Spleen (tissue), 7 donors: ENCODE measurements around the gene COL26A1.

Experiments
- CTCF ChIP-seq, 11 experiments: fragments of 200-600 bp in 7 of 11; fragments of 450-650 bp in 4 of 11; sonication (generic) in 4 of 11; IDR thresholded peaks in 8 of 11; conservative IDR thresholded peaks in 3 of 11; 1 replicate in 7 of 11; 2 replicates in 4 of 11; pipeline versions ENCODE4 v1.4.0 to v1.8.0; 2016 to 2021; ENCODE audit warnings: antibody characterized with exemption in 11 of 11, inconsistent platforms in 4 of 11, mild to moderate bottlenecking in 1 of 11
- POLR2AphosphoS5 ChIP-seq, 3 donors: sonication (generic); formaldehyde crosslinking; IDR thresholded peaks; one replicate each; pipeline ENCODE4 v1.5.1; 2017; ENCODE audit warnings: antibody characterized with exemption in 3 of 3
- donor health status: DM: no; HTN: no; CAD: no; lungs with moderate emphysema.
- donor health status: DM: no; HTN: no; CAD: no.
- donor health status: DM: no; HTN: no; CAD: no.

DNA sequence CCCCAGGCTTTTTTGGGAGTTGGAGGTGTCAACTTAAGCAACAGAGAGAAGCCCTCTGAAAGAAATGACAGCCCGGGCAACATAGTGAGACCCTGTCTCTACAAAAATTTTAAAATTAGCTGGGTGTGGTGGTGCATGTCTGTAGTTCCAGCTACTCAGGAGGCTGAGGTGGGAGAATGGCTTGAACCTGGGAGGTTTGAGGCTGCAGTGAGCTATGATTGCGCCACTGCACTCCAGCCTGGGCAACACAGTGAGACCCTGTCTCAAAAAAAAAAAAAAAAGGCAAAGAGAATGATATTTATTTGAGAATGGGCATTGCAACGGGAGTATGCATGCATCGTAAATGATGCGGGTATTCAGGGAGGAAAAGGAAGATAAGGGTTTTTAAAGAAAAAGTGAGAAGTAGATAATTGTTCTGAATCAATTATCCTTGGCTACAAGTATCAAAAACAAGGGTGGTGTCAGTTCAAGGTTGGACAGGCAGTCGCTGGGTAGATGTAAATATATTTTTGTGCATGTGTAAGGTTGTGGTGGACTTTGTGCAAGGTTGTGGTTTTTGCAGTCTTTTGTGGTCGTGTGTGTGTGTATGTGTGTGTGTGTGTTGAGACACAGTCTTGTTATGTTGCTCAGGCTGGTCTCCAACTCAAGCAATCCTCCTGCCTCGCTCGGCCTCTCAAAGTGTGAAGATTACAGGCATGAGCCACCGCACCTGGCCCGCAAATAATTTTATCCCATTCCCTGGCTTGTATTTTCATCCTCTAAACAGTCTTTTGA, 65.6 kb downstream of the COL26A1 start:
- no peak for TF ChIP-seq CTCF (IDR thresholded peaks at IDR 0.05 in 8 of 11, conservative IDR thresholded peaks at IDR 0.05 in 3 of 11)
- TF ChIP-seq POLR2AphosphoS5 (IDR thresholded peaks at IDR 0.05) = no peak
